Umbilical cord (tissue), 2 donors: ENCODE data around the gene EAF1. TPM values are rescaled to one million over a fixed set of nuclear protein-coding genes. Genes with fewer than 3 reads are reported as not detected.
A peak's percentile ranks its signal among the peaks of the same experiment; 100 is the strongest.
"Not testable (repeated sequence)": the region's sequence is repeated elsewhere in the genome, so short reads cannot be mapped to it uniquely, and the experiment has no call there.

Source experiments
- DNase-seq: peaks from one replicate; pipeline ENCODE4 v3.0.0-alpha.2; 2015; ENCODE audit warnings: low spot score
- total RNA-seq: library from RNA; depleted of rRNA; stranded (reverse); fragments of >200 nt; gene quantifications from one replicate; pipeline ENCODE4 v1.2.3, GENCODE V29; 2014; ENCODE audit warnings: low replicate concordance; ENCODE audit not compliant: insufficient read depth

The EAF1 gene
- total RNA-seq = 9.4 TPM

GRCh38 chr3:15427182-15427880 is at the start of gene EAF1, which contains the start of gene METTL6:
Gene EAF1 (plus strand): TSS chr3:15427598. CDS start chr3:15427780, 182 bp downstream.
Gene METTL6 (minus strand): TSS chr3:15427544. CDS start chr3:15426511, 1,033 bp downstream.
- DNase-seq = peak; percentile 86

DNA sequence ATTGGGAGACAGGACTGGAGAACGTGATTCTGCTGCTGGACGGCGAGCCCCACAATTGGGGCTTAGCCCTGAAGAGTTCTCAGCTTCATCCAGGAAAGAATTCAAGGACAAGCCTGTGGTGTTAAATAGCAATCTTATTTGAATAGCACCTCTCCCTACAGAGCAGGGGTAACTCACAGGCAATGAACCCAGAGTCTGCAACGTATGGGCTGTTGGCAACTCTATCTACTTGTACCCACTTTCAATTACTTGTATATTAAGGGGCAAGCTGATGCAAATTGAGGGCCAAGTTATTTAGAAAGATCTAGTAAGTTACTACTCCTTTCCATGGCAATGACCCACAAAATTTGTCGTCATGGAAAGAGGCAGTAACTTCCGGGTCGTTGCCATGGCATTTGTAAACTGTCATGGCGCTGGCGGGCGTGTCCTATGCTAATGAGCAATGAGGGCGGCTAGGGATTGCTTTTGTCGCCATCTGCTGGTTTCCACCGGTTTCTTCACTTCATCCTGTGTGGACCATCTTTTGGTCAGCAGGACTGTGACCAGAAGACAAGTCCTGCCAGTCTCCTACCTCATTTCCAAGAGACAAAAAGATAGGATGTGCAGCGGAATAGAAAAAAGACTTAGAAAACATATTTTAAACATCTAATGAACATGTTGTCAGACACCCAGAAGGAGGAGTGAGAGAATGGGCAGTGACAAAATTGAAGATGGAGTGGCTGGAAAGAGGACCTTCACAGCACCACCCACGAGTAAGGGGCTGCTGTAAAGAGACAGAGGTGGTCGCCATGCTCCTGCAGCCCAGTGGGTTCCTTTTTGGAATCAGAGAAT is 49.2 kb upstream of the EAF1 start:
- peak; percentile 97 for DNase-seq

- DNase-seq = no peak
These were observed 46.2 kb upstream of the EAF1 start for GRCh38 chr3:15380980-15381890.

DNA sequence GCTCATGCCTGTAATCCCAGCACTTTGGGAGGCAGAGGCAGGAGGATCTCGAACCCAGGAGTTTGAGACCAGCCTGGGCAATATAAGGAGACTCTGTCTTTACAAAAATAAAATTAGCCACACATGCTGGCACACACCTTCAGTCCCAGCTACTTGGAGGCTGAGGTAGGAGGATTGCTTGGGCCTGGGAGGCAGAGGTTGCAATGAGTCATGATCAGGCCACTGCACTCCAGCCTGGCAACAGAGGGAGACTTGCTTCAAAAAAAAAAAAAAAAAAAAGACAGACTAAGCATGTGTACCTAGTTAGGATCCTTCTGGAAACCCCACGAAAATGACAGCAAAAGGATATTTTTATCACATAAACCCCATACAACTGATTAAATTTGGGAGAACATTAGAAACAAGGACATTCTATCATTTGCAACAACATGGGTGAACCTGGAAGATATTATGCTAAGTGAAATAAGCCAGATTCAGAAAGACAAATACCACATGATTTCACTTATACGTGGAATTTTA is 44.9 kb upstream of the EAF1 start:
- DNase-seq = no peak

DNA sequence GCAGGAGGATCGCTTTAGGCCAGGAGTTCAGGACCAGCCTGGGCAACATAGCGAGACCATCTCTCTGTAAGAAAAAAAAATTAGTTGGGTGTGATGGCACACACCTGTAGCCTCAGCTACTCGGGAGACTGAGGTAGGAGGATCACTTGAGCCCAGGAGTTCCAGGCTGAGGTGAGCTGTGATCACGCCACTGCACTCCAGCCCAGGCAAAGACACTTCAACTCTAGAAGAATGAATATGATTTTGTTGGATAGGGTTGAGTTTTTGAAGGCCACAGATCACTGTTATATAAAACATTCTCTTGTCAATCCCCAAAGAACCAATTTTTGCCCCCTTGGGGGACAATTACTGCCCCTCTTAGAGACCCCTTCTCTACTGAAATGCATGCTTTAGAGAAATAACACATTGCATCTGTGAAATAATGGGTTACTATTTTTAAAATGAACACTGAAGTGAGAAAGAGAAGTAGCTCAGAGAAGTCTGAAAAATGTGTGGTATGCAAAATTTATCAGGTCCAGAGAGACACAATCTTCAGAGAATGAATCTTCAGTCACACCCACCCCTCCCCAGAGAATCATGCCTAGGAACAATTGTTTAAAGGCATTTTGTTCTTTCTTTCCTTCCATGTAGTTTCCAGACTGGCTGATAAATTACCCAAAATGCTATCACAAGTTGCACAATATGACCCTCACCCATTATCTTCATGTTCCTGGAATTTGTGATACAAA is 42.7 kb upstream of the EAF1 start:
- DNase-seq = no peak

GRCh38 chr3:15385238-15385695 is 42.1 kb upstream of the EAF1 start:
- not testable (repeated sequence) for DNase-seq

- no peak for DNase-seq
These were observed 41.3 kb upstream of the EAF1 start for GRCh38 chr3:15385901-15386653.

DNA sequence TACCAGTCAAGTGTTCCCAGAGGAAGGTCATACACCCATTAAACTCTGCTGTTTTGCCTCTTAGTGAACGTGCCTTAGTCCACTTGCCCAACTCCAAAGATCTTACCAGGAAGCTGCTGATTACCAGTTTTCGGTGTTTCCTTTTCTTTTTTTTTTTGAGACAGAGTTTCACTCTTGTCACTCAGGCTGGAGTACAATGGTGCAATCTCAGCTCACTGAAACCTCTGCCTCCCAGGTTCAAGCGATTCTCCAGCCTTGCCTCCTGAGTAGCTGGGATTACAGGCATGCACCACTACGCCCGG is 40.8 kb upstream of the EAF1 start:
- DNase-seq = not testable (repeated sequence)

DNA sequence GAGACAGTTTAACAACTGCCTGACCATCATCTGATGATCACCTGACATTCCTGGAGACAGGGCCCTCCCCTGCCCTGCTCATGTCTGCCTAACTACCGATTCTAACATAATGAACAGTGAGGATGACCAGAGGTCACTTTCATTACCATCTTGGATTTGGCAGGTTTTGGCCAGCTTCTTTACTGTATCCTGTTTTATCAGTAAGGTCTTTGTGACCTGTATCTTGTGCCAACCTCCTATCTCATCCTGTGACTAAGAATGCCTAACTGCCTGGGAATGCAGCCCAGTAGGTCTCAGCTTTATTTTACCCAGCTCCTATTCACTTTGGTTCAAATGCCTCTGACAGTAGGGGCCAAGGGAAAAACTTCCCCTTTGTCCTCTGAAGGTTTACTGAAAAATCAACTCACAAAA is 40.2 kb upstream of the EAF1 start:
- DNase-seq = no peak

- DNase-seq = no peak
These were observed 39.7 kb upstream of the EAF1 start for GRCh38 chr3:15387735-15388134.

GRCh38 chr3:15388335-15388734 is 39.1 kb upstream of the EAF1 start:
- not testable (repeated sequence) for DNase-seq

DNA sequence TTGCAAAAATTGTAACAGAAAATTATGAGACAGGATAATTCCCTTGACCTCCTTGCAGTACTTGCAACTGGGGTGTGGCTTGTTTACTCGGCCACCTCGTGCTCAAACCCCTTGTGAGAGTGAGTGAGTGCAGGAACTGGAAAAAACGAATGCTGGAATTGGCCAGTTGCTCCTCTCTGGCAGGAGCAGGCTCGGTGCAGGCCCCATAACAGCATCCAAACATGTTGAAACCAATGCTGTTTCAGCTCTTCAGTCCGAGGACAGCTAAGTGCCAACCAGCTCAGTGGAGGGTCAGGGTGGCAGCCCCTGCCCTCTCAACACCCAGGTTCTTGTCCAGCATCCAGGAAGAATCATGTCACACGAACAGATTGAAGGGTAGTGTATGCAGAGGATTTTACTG is 36.9 kb upstream of the EAF1 start:
- no peak for DNase-seq

- DNase-seq = no peak
These were observed 36.4 kb upstream of the EAF1 start for GRCh38 chr3:15391007-15391406.

- not testable (repeated sequence) for DNase-seq
These were observed 34.1 kb upstream of the EAF1 start for GRCh38 chr3:15393252-15393651.

GRCh38 chr3:15398731-15399133 is 28.7 kb upstream of the EAF1 start:
- not testable (repeated sequence) for DNase-seq

DNA sequence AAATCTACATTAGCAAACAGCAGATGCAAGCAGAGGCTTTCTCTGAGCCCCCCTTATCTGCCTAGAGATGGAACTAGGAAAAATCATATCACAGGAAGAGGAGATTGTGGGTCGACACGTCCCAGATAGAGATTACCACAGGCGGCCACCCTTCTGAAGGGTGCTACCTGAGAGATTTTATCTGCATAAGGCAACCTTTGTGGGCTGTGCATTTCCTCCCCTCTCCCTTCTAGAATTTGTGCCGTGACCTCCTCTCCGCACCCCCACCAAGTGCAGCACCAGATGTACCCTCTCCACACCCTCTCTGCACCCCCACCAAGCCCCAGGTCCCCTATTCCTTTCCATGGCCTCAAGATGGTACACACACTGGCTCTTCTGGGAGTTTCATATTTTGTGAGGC is 27.4 kb upstream of the EAF1 start:
- DNase-seq = no peak

GRCh38 chr3:15401936-15402335 is 25.5 kb upstream of the EAF1 start:
- no peak for DNase-seq

DNA sequence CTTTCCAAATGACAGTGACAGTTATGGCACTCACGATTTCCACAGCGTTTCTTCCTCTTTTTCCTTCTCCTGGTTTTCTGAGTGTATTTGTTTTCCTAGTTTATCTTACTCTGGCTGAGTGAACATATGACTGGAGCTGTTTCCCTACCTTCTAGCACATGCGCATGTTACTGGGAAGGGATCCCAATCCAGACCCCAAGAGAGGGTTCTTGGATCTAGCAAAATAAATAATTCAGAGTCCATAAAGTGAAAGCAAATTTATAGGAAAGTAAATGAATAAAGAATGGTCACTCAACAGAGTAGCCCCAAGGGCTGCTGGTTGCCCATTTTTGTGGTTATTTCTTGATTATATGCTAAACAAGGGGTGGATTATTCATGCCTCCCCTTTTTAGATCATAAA is 23.9 kb upstream of the EAF1 start:
- DNase-seq = no peak

DNA sequence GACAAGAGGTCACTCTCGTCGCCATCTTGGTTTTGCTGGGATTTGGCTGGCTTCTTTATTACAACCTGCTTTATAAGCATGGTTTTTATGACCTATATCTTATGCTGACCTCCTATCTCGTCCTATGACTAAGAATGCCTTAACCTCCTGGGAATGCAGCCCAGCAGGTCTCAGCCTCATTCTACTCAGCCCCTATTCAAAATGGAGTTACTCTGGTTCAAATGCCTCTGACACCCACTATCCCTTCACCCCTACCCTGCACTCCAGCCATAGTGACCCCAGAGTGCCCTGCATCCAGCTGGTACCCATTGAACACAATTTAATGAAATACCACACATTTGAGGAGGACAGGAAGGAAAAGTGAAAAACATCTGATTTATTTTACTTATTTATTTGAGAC is 23.4 kb upstream of the EAF1 start:
- DNase-seq = no peak

DNA sequence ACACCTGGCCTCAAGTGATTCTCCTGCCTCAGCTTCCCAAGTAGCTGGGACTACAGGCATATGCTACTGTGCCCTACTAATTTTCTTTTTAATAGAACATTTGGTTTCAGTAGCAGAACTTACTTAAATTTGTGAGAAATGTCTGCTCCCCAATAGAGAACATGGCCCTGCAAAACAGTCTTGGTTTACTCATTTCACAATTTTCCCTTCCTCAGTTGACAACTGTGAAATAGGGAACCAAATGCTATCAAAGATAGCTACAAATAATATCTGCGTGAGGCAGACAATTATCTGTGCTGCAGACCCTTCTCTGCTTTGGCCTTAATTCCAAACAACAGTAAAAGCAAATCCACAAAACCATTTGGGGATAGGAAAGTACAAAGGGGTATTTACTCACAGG is 22.6 kb upstream of the EAF1 start:
- no peak for DNase-seq
